ENCODE data around the gene CLPTM1L.
"Not testable (repeated sequence)": the region's sequence is repeated elsewhere in the genome, so short reads cannot be mapped to it uniquely, and the experiment has no call there.

Gene CLPTM1L

DNA sequence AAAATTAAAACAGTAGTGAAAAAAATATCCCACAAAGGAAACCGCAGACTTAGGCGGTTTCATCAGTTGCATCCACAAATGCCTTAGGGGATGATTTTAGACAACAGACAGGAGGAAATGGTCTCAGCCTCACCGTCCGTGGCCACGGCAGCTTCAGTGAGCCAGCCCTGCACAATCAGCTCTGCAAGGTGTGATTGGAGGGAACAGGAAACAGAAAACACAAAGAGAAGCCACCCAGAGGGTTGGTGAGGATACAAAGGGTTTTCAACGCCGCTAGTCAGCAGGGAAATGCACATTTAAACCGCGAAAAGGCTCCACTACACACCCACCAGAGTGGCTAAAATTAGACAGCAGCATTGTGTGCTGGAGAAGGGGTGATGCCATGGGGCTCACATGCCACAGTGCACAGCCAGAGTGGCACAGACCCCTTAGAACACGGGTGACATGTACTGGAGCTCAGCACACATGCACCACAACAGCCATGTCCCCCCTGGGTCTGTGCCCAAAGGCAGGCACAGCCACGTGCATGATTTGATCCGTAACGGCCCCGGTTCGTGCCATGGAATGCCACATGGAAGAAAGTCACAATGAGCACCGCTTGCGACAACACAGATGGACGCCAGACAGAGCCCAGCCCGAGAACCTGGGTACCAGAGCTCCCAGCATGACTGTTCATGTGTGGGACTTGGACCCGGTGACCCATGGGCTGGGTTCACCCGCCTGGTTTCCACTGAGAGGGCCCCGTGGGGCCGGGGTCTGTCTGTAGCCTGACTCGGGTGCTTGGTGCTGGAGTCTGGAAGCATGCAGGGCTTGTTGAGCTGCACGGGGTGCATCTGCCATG is 31.7 kb downstream of the CLPTM1L start:
- DNase-seq (ENCODE audit: low read depth in 2 of 2): no peak

GRCh38 chr5:1312206-1312605 is 32.7 kb downstream of the CLPTM1L start:
- DNase-seq (ENCODE audit: low read depth in 2 of 2): peak in 1 of 2 donors; percentile 13

DNA sequence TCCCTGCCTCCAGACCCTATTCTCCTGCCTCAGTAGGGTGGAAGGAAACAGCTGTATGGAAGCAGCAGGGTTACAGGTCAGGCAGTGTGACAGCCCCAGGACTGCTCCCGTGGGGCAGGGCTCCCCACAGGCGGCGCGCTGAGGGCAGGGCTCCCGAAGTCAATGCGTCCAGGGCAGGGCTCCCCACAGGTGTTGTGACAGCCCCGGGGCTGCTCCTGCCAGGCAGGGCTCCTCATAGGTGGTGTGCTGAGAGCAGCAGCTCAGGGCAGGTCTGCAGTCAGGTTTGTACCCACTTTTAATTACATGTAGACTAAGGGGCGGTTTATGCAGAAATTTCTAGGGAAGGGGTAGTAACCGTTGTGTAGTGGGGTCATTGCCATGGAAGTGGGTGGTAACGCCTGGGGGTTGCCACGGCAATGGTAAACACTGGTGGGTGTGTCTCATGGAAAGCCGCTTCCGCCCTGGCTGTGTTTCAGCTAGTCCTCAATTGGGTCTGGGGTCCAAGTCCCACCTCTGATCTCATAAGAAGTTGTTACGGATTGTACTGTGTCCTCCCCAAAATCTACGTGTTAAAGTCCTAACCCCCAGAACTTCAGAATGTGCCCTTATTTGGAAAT is 33.4 kb downstream of the CLPTM1L start:
- DNase-seq (ENCODE audit: low read depth in 2 of 2): no peak

DNA sequence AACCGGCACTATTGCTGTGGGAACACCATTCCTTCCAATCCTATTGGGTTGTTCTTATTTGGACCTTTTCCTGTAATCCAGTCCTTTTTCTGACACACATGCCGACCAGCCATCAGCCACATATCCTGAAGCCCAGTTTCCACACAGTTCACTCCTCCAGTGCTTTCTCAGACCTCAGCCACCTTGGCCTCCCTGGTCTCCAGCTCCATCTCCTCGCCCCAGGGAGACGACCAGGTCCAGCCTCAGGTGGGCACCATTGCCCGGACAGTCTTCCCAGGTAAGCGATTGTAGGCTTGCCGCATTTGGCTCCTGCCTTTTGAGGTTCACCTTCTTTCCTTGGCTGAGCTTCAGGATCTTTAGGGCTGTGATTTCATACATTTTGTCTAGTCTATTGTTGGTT is 34.8 kb downstream of the CLPTM1L start:
- DNase-seq (ENCODE audit: low read depth in 2 of 2): no peak

DNA sequence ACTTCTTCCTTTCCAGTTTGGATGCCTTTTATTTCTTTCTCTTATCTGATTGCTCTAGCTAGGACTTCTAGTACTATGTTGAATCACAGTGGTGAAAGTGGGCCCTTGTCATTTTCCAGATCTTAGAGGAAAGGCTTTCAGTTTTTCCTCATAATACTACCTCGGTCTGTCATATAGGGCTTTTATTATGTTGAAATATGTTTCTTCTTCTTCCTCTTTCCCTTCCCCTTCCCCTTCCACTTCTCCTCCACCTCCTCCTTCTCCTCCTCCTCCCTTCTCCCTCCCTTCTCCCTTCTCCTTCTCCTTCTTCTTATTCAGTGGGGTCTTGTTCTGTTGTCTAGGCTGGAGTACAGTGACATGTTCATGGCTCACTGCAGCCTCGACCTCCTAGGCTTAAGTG is 40.9 kb downstream of the CLPTM1L start:
- DNase-seq (ENCODE audit: low read depth in 2 of 2): no peak

DNA sequence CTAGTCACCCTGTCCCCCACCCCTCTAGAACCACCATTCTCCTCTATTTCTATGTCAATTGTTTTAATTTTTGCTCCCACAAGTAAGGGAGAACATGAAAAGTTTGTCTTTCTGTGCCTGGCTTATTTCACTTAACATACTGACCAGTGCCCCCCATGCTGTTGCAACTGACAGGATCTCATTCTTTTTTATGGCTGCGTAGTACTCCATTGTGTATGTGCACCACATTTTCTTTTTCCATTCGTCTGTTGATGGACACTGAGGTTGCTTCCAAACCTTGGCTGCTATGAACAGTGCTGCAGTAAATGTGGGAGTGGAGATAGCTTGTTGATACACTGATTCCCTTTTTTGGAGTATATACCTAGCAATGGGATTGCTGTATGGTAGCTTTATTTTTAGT is 42.6 kb downstream of the CLPTM1L start:
- no peak for DNase-seq (ENCODE audit: low read depth in 2 of 2)

- no peak for DNase-seq (ENCODE audit: low read depth in 2 of 2)
Observed at GRCh38 chr5:1300581-1301083, 44.3 kb downstream of the CLPTM1L start.

- DNase-seq (ENCODE audit: low read depth in 2 of 2): no peak
Observed at GRCh38 chr5:1299961-1300360, 44.9 kb downstream of the CLPTM1L start.

DNA sequence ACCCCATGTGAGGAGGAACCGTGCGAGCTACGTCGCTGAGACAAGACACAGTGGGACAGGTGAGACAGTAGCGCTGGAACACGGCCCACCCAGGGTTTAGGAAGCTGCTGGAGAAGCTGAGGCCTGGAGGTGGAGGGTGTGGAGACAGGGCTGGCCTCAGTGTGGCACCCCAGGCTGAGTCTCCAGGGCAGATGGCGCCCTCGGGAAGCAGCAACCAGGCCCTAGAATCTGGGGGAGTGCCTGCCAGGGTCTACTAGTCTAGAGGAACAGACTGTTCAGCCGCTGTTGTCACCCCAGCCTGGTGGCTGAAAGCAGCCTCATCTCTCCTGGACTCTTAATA is 45.4 kb downstream of the CLPTM1L start:
- DNase-seq (ENCODE audit: low read depth in 2 of 2): no peak

- no peak for DNase-seq (ENCODE audit: low read depth in 2 of 2)
Observed at GRCh38 chr5:1298723-1299510, 46.0 kb downstream of the CLPTM1L start.

GRCh38 chr5:1298067-1298551 is 46.8 kb downstream of the CLPTM1L start:
- no peak for DNase-seq (ENCODE audit: low read depth in 2 of 2)

- DNase-seq (ENCODE audit: low read depth in 2 of 2): no peak
Observed at GRCh38 chr5:1297243-1297642, 47.7 kb downstream of the CLPTM1L start.

DNA sequence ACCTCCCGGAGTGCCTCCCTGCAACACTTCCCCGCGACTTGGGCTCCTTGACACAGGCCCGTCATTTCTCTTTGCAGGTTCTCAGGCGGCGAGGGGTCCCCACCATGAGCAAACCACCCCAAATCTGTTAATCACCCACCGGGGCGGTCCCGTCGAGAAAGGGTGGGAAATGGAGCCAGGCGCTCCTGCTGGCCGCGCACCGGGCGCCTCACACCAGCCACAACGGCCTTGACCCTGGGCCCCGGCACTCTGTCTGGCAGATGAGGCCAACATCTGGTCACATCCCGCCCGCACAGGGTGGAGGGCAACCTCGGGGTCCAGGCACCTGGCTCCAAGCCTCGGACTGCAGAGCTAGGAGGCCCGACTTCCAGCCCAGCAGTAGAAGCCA is 49.3 kb downstream of the CLPTM1L start:
- no peak for DNase-seq (ENCODE audit: low read depth in 2 of 2)

DNA sequence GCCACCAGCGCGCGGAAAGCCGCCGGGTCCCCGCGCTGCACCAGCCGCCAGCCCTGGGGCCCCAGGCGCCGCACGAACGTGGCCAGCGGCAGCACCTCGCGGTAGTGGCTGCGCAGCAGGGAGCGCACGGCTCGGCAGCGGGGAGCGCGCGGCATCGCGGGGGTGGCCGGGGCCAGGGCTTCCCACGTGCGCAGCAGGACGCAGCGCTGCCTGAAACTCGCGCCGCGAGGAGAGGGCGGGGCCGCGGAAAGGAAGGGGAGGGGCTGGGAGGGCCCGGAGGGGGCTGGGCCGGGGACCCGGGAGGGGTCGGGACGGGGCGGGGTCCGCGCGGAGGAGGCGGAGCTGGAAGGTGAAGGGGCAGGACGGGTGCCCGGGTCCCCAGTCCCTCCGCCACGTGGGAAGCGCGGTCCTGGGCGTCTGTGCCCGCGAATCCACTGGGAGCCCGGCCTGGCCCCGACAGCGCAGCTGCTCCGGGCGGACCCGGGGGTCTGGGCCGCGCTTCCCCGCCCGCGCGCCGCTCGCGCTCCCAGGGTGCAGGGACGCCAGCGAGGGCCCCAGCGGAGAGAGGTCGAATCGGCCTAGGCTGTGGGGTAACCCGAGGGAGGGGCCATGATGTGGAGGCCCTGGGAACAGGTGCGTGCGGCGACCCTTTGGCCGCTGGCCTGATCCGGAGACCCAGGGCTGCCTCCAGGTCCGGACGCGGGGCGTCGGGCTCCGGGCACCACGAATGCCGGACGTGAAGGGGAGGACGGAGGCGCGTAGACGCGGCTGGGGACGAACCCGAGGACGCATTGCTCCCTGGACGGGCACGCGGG is 49.9 kb downstream of the CLPTM1L start, which contains the start of gene TERT:
TERT (minus strand) TSS at position 234 of the 815 bp plus-strand sequence; CDS start at position 155, 79 bp downstream.
- DNase-seq (ENCODE audit: low read depth in 2 of 2): peak; percentile 57 to 66

GRCh38 chr5:1294206-1294834 is 50.6 kb downstream of the CLPTM1L start:
- no peak for DNase-seq (ENCODE audit: low read depth in 2 of 2)

DNA sequence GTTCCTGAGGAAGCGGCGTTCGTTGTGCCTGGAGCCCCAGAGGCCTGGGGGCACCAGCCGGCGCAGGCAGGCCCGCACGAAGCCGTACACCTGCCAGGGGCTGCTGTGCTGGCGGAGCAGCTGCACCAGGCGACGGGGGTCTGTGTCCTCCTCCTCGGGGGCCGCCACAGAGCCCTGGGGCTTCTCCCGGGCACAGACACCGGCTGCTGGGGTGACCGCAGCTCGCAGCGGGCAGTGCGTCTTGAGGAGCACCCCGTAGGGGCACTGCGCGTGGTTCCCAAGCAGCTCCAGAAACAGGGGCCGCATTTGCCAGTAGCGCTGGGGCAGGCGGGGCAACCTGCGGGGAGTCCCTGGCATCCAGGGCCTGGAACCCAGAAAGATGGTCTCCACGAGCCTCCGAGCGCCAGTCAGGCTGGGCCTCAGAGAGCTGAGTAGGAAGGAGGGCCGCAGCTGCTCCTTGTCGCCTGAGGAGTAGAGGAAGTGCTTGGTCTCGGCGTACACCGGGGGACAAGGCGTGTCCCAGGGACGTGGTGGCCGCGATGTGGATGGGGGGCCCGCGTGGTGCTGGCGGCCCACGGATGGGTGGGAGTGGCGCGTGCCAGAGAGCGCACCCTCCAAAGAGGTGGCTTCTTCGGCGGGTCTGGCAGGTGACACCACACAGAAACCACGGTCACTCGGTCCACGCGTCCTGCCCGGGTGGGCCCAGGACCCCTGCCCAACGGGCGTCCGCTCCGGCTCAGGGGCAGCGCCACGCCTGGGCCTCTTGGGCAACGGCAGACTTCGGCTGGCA is 51.3 kb downstream of the CLPTM1L start:
- no peak for DNase-seq (ENCODE audit: low read depth in 2 of 2)

DNA sequence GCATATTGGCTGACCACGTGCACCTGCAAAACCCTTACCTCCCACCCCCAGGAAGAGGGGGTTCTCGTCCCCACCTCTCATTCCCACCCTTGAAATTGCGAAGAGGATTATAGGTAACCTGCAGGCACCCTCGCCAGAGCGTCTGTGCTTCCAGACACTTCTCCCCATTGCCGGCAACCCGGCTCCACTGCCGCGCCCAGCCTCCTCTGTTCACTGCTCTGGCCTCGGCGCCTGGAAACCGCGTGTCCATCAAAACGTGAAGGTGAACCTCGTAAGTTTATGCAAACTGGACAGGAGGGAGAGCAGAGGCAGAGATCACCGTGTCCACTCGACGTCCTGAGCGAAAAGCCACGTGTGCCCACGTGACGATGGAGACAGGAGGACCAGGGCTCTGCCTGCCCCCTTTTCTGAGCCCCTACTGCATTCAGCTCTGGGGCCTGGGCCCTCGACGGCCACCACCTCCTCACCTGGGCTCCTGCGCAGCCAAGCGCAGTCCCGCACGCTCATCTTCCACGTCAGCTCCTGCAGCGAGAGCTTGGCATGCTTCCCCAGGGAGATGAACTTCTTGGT is 52.0 kb downstream of the CLPTM1L start:
- no peak for DNase-seq (ENCODE audit: low read depth in 2 of 2)

DNA sequence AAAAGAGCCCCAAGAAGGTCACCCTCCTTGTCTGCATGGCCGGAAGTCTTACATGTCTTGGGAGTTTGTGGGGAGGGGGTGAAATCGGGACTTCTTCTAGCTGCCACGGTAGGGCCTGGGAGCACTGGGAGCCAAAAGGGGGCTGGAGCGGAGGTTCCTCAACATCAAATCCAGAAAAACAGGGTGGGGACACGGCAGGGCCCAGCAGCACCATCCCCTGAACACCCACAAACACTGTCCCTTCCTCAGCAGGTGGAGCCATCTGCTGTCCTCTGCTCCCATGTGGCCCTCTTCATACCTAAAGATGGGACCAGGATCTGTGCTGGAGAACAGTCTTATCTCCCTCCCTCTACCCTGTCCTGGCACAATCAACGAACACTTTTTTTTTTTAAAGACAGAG is 52.8 kb downstream of the CLPTM1L start:
- DNase-seq (ENCODE audit: low read depth in 2 of 2): no peak

- no peak for DNase-seq (ENCODE audit: low read depth in 2 of 2)
Observed at GRCh38 chr5:1291611-1292080, 53.3 kb downstream of the CLPTM1L start.

- not testable (repeated sequence) for DNase-seq (ENCODE audit: low read depth in 2 of 2)
Observed at GRCh38 chr5:1290956-1291355, 53.9 kb downstream of the CLPTM1L start.
